ENCODE results near the gene RILPL2. TPM values are rescaled to one million over a fixed set of nuclear protein-coding genes. Genes with fewer than 3 reads are reported as not detected.

RILPL2 gene
- total and polyA plus RNA-seq, 2 of the 13 experiments (the other 11 are each of a cell fraction or from before 2014, with no cell fraction given), result 2.7 to 8.1 TPM

GRCh38 chr12:123472438-123472849, 36.0 kb upstream of the RILPL2 start (continued):
- TF ChIP-seq, protein P1, sequence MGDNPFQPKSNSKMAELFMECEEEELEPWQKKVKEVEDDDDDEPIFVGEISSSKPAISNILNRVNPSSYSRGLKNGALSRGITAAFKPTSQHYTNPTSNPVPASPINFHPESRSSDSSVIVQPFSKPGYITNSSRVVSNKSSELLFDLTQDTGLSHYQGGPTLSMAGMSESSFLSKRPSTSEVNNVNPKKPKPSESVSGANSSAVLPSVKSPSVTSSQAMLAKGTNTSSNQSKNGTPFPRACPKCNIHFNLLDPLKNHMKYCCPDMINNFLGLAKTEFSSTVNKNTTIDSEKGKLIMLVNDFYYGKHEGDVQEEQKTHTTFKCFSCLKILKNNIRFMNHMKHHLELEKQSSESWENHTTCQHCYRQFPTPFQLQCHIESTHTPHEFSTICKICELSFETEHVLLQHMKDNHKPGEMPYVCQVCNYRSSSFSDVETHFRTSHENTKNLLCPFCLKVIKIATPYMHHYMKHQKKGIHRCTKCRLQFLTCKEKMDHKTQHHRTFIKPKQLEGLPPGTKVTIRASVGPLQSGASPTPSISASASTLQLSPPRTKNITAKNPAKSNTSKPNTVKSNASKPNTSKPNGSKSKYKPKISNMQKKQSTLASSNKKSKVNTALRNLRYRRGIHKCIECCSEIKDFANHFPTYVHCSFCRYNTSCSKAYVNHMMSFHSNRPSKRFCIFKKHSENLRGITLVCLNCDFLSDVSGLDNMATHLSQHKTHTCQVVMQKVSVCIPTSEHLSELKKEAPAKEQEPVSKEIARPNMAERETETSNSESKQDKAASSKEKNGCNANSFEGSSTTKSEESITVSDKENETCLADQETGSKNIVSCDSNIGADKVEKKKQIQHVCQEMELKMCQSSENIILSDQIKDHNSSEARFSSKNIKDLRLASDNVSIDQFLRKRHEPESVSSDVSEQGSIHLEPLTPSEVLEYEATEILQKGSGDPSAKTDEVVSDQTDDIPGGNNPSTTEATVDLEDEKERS (CRISPR knock-in tag; IDR thresholded peaks at IDR 0.05), result peak; percentile 60; the same call in 1 of the 2 replicates
- no peak for TF ChIP-seq SMAD1 (CRISPR knock-in tag; IDR thresholded peaks at IDR 0.05; ENCODE audit: borderline replicate concordance, low read depth)
- TF ChIP-seq GFI1 (CRISPR knock-in tag; IDR thresholded peaks at IDR 0.05; ENCODE audit: borderline replicate concordance), result peak; percentile 64
- TF ChIP-seq CBX5 (CRISPR knock-in tag; IDR thresholded peaks at IDR 0.05; ENCODE audit: borderline replicate concordance), result no peak
- TF ChIP-seq ZBTB34 (CRISPR knock-in tag; IDR thresholded peaks at IDR 0.05), result peak; percentile 76; the same call in 1 of the 2 replicates
- TF ChIP-seq ATF7 (IDR thresholded peaks at IDR 0.05), result no peak
- TF ChIP-seq ATF7 (CRISPR knock-in tag; IDR thresholded peaks at IDR 0.05), result no peak
- 0 out of 2 replicates have a peak, but pooled peaks have one; percentile 25 for TF ChIP-seq ZSCAN21 (CRISPR knock-in tag; IDR thresholded peaks at IDR 0.05; ENCODE audit: borderline replicate concordance)
- no peak for TF ChIP-seq SP2 (CRISPR knock-in tag; IDR thresholded peaks at IDR 0.05)
- TF ChIP-seq ZNF746 (CRISPR knock-in tag; IDR thresholded peaks at IDR 0.05), result peak; percentile 68; the same call in 1 of the 2 replicates
- no peak for TF ChIP-seq ZSCAN30 (CRISPR knock-in tag; IDR thresholded peaks at IDR 0.05)
- 0 out of 2 replicates have a peak, but pooled peaks have one; percentile 67 for TF ChIP-seq ZNF766 (CRISPR knock-in tag; IDR thresholded peaks at IDR 0.05; ENCODE audit: borderline replicate concordance)
- peak; percentile 25; the same call in 1 of the 2 replicates for TF ChIP-seq MIER3 (CRISPR knock-in tag; IDR thresholded peaks at IDR 0.05; ENCODE audit: borderline replicate concordance)
- TF ChIP-seq AGO1 (IDR thresholded peaks at IDR 0.05; ENCODE audit: low read depth, low read length, poor library complexity, severe bottlenecking), result no peak
- no peak; the same call in 1 of the 2 replicates for TF ChIP-seq SRY (CRISPR knock-in tag; IDR thresholded peaks at IDR 0.05)
- TF ChIP-seq FLYWCH1 (CRISPR knock-in tag; IDR thresholded peaks at IDR 0.05), result no peak
- TF ChIP-seq LCORL (IDR thresholded peaks at IDR 0.05), result no peak
- peak; percentile 87 for TF ChIP-seq LCORL (CRISPR knock-in tag; IDR thresholded peaks at IDR 0.05)
- no peak for TF ChIP-seq ZNF672 (CRISPR knock-in tag; IDR thresholded peaks at IDR 0.05)
- no peak for TF ChIP-seq PCBP1 (IDR thresholded peaks at IDR 0.05; ENCODE audit: borderline replicate concordance, low read depth, low read length)
- TF ChIP-seq PCBP2 (optimal IDR thresholded peaks at IDR 0.05; ENCODE audit: low read depth, low read length, poor library complexity, severe bottlenecking), result no peak
- TF ChIP-seq, protein P2, sequence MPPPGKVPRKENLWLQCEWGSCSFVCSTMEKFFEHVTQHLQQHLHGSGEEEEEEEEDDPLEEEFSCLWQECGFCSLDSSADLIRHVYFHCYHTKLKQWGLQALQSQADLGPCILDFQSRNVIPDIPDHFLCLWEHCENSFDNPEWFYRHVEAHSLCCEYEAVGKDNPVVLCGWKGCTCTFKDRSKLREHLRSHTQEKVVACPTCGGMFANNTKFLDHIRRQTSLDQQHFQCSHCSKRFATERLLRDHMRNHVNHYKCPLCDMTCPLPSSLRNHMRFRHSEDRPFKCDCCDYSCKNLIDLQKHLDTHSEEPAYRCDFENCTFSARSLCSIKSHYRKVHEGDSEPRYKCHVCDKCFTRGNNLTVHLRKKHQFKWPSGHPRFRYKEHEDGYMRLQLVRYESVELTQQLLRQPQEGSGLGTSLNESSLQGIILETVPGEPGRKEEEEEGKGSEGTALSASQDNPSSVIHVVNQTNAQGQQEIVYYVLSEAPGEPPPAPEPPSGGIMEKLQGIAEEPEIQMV (CRISPR knock-in tag; IDR thresholded peaks at IDR 0.05; ENCODE audit: low read depth), result no peak
- peak; percentile 76 for TF ChIP-seq SKIL (CRISPR knock-in tag; IDR thresholded peaks at IDR 0.05; ENCODE audit: borderline replicate concordance)
- TF ChIP-seq RFXANK (CRISPR knock-in tag; IDR thresholded peaks at IDR 0.05), result no peak

Data from HepG2 (cell line).